GM23248 (cell line): ENCODE data around the gene CYRIA.

Experiments used
- EZH2 ChIP-seq: fragments of 200-600 bp; sonication (generic); IDR thresholded peaks from 2 replicates; pipeline ENCODE4 v1.6.1; 2018; ENCODE audit warnings: antibody characterized with exemption, mild to moderate bottlenecking; ENCODE audit not compliant: insufficient read depth, poor library complexity, severe bottlenecking
- EZH2phosphoT487 ChIP-seq: fragments of 200-600 bp; sonication (generic); IDR thresholded peaks from 2 replicates; pipeline ENCODE4 v1.6.1; 2018; ENCODE audit warnings: antibody characterized with exemption, moderate library complexity, mild to moderate bottlenecking, low read depth; ENCODE audit not compliant: insufficient read depth

GRCh38 chr2:16640867-16641266, 24.8 kb downstream of the CYRIA start:
- TF ChIP-seq EZH2 (no peak), EZH2phosphoT487 (no peak)
